SHP77 treated with DMSO at 0.1 percent for 48 hours (cell line): ENCODE data around the gene RSPH3.
A peak's percentile ranks its signal among the peaks of the same experiment; 100 is the strongest.
"Not testable (repeated sequence)": the region's sequence is repeated elsewhere in the genome, so short reads cannot be mapped to it uniquely, and the experiment has no call there.

Experiments
- DNase-seq: peaks from one replicate; lab custom pipeline; 2025; lab: John Stamatoyannopoulos, UW

Gene RSPH3

GRCh38 chr6:159023893-159024292, 23.9 kb upstream of the RSPH3 start:
- DNase-seq, result no peak

GRCh38 chr6:159020011-159020410, 20.0 kb upstream of the RSPH3 start:
- no peak for DNase-seq

GRCh38 chr6:159017757-159018559, 18.0 kb upstream of the RSPH3 start:
- no peak for DNase-seq

- DNase-seq, result no peak
These were observed 14.4 kb upstream of the RSPH3 start for GRCh38 chr6:159014406-159014805.

GRCh38 chr6:159013229-159013628, 13.2 kb upstream of the RSPH3 start:
- DNase-seq, result no peak

DNA sequence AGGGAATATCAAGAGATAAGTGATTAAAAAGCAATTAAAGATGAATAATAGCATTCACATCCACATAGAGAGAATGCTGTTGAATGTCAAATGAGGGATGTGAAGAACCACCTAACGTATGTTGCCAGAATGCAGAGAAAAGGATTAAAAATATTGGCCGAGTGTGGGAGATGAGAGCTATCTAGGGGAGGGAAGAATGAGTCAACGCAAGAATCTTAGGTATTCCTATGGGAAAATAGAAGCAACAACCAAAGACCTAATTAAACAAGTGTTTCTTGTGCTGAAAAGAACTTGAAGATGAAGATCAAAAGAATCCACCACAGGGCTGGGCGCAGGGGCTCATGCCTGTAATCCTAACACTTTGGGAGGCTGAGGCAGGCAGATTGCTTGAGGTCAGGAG, 12.2 kb upstream of the RSPH3 start:
- no peak for DNase-seq

GRCh38 chr6:159010037-159010612, 10.1 kb upstream of the RSPH3 start:
- DNase-seq, result not testable (repeated sequence)

GRCh38 chr6:159008656-159009288, 8.8 kb upstream of the RSPH3 start:
- DNase-seq, result no peak

GRCh38 chr6:159007510-159007909, 7.5 kb upstream of the RSPH3 start:
- DNase-seq, result no peak

DNA sequence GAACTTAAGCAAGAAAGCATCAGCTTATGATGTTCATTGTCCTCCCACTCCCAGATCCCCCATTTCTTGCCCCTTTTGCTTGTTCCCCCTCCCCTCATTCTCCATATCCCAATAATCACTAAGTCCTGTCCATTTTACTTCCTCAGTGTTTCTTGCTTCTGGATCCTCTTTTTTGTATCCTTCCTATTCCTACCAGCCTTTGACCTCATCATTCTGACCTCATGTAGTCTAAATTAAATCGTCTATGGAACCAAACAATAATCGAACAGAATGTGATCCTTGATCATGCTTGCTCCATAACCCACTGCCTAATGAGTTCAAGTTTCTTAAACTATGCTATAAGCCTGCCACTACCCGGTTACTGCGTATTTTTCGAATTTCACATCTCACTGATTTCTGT, 5.4 kb upstream of the RSPH3 start:
- DNase-seq, result no peak

GRCh38 chr6:159004592-159004991, 4.6 kb upstream of the RSPH3 start:
- no peak for DNase-seq

DNA sequence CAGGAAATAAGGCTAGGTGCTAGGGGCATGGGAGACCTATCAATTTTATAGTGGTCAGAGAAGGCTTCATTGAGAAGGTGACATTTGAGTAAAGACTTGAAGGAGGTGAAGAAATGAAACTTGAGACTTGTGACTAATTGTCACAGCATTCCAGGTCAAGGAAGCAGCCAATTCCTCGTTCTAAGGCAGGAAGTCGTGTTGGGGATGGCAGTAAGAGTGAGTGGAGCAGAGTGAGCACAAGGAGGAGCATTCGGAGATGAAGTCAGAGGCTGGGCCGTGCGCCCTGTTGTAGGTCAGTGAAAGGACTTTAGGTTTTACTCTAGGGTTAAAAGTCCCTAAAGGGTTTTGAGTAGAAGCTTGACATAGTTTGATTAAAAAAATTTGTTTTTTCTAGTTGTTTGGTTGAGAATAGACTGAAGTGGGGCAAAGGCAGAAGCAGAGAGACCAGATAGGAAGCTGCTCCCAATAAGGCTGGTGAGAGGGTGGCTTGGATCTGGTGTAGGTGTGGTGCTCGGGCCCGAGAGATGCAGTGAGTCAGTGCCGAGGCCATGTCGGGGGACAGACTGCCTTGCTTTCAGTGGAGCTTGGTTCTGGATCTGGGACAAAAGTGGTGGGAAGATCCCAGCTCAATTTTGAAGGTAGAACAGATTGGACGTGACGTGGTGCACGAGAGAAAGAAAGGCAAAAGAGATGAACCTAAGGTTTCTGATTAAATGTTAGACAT, 2.6 kb upstream of the RSPH3 start:
- no peak for DNase-seq

- peak; percentile 8 for DNase-seq
These were observed 792 bp downstream of the RSPH3 start for GRCh38 chr6:158999154-158999665.

DNA sequence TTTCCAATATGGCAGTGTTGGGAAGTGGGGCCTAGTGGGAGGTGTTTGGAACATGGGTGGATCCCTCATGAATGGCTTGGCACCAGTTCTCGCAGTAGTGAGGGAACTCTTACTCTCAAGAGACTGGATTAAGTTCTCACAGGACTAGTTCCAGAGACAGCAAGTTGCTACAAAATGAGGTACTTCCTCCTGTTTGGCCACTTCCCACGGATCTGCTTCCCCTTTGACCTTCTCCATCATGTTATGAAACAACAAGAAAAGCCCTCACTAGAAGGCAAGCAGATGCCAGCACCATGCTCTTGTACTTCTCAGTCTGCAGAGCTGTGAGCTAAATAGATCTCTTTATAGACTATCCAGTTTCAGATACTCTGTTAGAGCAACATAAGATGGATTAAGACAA, 3.1 kb downstream of the RSPH3 start:
- DNase-seq, result no peak

DNA sequence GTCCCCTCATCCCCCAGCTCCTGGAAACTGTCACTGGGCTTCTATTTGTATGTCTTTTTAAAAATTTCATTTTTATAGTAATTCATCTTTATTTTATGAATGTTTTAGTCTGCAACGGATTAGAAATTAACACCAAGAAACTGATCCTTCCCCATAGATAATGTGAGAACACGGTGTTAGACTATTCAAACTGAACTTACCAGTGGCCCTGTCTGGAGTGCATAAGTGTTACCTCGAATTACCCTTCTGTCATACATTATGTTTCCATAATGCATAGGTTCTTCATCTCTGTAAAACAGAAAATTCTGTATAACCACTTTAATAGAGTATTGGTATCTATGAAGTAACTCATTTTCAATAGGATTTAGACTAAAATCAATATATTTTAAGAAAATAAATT, 6.4 kb downstream of the RSPH3 start:
- DNase-seq, result no peak

DNA sequence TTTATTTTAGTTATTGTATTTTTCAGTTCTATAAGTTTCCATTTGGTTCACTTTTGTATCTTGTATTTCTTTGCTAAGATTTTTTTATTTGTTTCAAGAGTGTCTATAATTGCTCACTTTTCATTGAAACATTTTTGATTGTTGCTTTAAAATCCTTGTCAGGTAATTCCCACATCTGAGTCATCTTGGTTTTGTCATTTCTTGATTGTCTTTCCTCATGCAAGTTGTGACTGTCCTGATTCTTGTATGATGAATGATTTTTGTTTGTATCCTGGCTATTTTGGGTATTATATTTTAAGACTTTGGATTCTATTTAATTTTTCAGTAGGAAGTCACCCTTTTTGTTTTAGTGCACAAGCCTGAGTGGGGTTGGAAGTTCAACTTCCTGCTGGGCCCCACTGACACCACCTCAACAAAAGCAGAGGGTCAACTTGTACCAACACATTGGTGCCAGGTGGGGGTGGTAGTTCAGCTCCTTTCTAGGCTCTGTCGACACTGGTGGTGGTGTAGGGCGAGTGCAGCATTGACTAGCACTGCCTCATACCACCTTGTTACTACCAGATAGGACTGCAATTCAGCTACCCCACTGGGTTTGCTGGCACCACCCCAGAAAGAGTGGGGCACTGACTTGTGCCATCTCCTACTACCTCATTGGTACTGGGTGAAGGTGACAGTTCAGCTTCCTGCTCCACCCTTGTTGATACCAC, 8.8 kb downstream of the RSPH3 start:
- DNase-seq, result no peak

- DNase-seq, result not testable (repeated sequence)
These were observed 10.3 kb downstream of the RSPH3 start for GRCh38 chr6:158989711-158990110.

DNA sequence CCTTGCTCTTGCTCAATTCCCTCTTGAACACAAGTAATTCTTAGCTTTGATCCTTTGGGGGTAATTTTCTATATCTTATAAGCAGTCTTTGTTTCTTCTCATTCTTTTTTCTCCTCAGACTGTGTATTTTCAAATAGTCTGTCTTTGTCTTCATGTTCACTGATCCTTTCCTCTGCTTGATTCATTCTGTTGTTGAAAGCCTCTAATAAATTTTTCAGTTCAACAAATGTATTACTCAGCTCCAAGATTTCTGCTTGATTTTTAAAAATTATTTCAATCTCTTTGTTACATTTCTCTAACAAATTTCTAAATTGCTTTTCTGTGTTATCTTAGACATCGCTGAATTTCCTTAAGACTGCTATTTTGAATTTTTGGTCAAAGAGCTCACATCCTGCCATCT, 11.5 kb downstream of the RSPH3 start:
- no peak for DNase-seq

- no peak for DNase-seq
These were observed 12.3 kb downstream of the RSPH3 start for GRCh38 chr6:158987657-158988056.

DNA sequence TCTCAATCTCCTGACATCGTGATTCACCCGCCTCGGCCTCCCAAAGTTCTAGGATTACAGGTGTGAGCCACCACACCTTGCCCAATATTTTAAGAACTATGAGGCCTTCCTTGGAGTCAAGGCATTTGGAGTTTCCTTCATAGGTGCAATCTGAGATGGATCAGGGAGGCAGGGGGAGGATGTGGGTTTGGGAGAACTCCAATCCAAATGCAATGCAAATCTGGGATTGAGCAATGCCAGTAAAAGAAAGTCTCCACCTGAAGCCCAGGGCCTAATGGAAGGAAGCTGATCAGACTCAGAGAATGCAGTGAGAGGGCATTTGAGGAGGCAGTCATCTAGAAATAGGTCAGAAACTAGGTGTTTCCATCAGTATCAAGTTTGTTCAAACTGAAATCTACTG, 21.2 kb downstream of the RSPH3 start:
- DNase-seq, result no peak

- DNase-seq, result no peak
These were observed 22.6 kb downstream of the RSPH3 start for GRCh38 chr6:158977382-158977781.
